AG04449 (cell line): ENCODE measurements around the gene DDOST.

Experiments
- CTCF ChIA-PET: fragments of 350-600 bp; formaldehyde crosslinking; extraction: SDS; loops from one replicate; lab custom pipeline; 2021; ENCODE audit warnings: antibody characterized with exemption; lab: Yijun Ruan, JAX
- POLR2A ChIA-PET: fragments of 400-600, 350-600 bp; formaldehyde crosslinking; extraction: SDS; loops from one replicate; lab custom pipeline; 2020; ENCODE audit warnings: antibody characterized with exemption, inconsistent platforms; lab: Yijun Ruan, JAX
- DNase-seq: peaks from one replicate; pipeline ENCODE4 v3.0.0-alpha.2; 2010; ENCODE audit warnings: low read depth, low spot score
- H3K4me3 ChIP-seq: 2 replicates; pipeline ENCODE4 v1.5.1; 2011; ENCODE audit warnings: low read depth, mild to moderate bottlenecking, control low read depth, low read length
- CTCF ChIP-seq: IDR thresholded peaks from one replicate; pipeline ENCODE4 v1.5.1; 2011; ENCODE audit warnings: mild to moderate bottlenecking, moderate library complexity, low read length, control low read depth, inconsistent platforms; ENCODE audit not compliant: insufficient read depth; ENCODE audit errors: missing control alignments

The DDOST gene

DNA sequence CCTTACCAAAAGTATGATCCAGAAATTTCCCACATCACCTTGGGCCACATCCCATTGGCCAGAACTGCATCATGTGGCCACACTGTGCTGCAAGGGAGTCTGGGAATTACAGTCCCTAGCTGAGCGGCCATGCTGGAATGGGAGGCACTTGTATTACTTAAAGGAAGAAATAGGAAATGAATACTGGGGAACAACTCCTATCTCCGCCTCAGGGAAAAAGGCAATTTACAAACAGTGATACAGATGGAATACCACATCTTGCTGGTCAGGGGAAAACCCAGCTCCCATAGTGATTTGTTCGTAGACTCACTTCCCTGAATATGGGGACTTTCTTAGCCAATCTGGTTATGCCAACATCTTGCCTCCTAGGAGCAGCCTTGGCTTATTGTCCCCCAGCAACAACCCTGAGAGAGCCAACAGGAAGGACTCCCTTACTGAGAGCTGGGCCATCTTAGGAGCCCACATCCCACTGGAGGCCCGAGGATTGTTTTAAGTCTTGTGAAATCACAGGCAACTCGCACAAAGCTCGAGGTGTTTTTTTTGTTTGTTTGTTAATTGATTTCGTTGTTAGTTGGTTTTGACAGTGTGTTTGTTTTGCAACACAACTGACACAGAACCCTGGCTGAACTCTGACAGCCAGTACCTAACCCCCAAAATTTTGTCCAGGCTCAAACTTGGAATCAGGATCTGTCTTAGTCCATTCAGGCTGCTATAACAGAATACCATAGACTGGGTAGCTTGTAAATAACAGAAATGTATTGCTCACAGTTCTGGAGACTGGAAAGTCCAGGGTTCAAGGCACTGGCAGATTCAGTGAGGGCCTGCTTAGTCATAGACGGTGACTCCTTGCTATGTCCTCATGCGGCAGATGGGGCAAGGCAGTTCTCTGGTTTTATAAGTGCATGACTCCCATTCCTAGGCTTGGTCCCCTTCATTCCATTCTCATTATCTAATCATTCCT lies 57.4 kb downstream of the DDOST start:
- ChIA-PET POLR2A (interaction anchor here (0.6 to 2.3 kb wide), 5 partner anchors 10 to 355 kb away, joined by 3 to 13 read pairs (median 3); partner anchors contain the start of gene CAMK2N1), CTCF (interaction anchor here (0.6 to 2.5 kb wide), 6 partner anchors 14 to 110 kb away, joined by 3 to 10 read pairs (median 5); no protein-coding TSS in a partner anchor)
- DNase-seq, result peak; percentile 84
- H3K4me3 ChIP-seq, result no peak overlapping the region
- no peak for TF ChIP-seq CTCF

DNA sequence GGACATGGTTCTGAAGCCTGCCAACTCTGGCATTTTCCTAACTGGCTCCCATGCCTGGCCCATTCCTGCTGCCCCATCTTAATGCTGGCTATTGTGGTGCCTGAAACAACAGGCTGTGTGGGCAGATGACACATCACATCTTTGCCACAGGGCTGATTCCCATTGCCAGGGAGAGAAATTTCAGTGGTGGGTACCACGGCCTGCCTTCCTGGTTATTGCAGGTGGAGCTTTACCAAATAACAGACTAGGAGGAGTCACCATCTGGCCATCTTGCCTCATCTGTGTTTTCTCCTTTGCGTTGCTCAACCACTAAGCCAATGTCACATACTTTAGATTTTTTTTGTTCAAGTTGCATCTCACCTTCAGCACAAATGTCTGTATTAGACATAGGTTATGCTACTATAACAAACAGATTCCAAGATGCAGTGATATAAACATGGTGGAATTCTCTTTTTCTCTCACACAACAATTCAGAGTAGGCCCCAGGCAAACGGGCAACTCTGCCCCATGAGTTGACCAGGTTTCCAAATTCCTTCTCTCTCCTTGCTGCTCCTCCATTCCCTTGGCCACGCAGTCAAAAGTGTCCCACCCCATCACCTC lies 58.2 kb downstream of the DDOST start:
- no peak for DNase-seq
- no peak for TF ChIP-seq CTCF
- POLR2A ChIA-PET, result interaction anchor here (0.6 to 2.3 kb wide), 3 partner anchors 11 to 117 kb away, joined by 3 to 13 read pairs (median 3); partner anchors contain the start of gene CAMK2N1
- CTCF ChIA-PET, result interaction anchor here (1.2 to 2.5 kb wide), 4 partner anchors 13 to 31 kb away, joined by 3 to 10 read pairs (median 8); no protein-coding TSS in a partner anchor
- no peak overlapping the region for H3K4me3 ChIP-seq
